ENCODE measurements around the gene FAM193A.
"Not testable (repeated sequence)": the region's sequence is repeated elsewhere in the genome, so short reads cannot be mapped to it uniquely, and the experiment has no call there.

FAM193A gene

GRCh38 chr4:2663275-2663674 is 126.8 kb downstream of the FAM193A start:
- DNase-seq, result no peak

DNA sequence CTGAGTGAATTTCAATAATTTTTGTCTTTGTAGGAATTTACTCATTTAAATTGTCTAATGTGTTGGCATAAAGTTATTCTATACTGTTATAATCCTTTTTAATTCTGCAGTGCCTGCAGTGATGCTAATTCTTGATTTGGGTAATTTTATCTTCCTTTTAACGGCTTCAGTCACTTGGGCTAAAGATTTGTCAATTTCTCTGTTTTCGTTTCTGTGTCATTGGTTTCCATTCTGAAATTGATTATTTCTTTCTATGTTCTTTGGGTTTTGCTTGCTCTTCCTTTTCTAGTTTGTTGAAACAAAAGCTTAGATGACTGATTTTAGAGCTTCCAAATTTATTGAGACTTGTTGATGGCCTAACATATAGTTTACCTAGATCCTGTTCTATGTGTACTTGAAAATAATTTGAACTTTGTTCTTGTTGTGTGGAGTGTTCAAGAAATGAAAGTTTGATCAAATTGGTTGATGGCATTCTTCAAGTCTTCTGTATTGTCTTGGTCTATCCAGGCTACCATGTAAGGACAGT is 130.3 kb downstream of the FAM193A start:
- no peak for DNase-seq

DNA sequence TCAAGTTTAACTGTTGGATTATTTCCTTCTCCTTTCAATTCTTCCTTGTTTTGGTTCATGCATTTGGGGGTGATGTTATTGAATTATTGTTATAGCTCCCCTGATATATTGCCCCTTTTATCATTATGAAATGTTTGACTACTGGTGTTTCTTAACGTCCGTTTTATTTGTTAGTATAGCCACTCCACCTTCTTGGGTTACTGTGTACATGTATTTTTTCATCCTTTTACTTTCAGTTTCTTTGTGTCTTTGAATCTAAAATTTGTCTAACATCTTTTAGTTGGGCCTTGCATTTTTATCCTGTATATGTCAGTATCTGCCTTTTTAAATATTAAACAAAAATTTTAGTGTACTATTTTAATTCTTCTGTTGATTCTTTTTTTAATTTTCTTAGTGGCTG is 131.0 kb downstream of the FAM193A start:
- no peak for DNase-seq

DNA sequence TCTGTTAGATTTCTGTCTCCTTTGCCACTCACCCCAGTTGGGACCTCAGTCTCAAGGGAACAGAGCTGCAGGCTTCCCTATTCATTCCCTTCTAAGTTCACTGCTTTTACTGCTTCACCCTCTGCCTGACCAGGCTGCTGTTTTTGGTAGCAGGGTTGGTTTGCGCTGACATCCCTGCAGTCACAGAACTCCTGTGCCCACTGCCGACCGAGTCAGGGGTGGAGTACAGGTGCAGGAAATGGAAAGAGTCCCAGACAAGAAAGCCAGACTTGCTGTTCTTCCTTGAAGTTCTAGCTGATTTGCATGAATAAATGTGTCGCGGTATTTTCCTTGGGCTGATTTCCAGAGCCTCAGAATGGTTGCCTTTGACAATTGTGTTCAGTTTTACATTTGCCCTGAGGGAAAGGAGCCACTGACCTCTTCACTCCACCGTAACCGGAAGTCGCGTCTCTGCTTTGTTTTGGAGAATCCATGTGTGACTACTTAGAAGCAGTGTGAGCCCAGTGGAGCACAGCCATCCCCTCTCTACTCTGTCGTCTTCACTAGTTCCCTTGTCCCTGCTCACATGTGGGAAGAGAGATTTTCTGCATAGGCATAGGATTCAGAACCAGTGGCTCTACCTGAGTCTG is 134.9 kb downstream of the FAM193A start:
- no peak for DNase-seq

DNA sequence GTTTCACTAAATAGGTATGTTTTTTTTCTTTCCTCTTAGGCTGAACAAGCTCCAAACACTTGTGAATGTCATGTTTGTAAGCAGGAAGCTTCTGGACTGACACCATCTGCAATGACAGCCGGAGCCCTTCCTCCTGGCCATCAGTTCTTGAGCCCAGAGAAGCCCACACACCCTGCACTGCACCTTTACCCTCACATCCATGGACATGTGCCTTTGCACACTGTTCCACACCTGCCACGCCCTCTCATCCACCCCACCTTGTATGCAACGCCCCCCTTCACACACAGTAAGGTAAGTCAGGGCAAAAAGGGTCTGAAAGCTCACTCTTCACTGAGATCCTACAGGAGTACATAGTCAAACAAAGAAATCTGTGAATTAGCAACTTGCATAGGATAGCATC is 135.6 kb downstream of the FAM193A start:
- no peak for DNase-seq

DNA sequence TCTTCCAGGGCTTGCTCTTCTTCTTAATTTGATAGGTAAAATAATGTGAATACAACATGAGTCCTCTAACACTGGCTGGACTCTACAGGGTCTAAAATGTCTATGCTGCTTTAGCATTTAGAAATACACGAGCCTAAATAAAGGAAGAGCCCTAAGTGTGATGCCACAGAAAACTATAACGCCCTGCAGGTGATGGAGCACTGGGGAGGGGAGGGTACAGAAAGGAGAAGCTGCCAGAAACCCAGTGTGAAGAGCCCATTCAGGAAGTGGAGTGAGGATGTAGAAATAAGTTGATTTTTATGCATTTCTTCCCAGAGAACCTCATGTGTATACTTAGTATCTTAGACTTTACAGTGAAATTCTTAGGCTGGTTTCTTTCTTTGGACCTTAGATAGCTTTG is 136.3 kb downstream of the FAM193A start:
- no peak for DNase-seq

- DNase-seq, result no peak
These were observed 136.7 kb downstream of the FAM193A start for GRCh38 chr4:2673157-2673556.

DNA sequence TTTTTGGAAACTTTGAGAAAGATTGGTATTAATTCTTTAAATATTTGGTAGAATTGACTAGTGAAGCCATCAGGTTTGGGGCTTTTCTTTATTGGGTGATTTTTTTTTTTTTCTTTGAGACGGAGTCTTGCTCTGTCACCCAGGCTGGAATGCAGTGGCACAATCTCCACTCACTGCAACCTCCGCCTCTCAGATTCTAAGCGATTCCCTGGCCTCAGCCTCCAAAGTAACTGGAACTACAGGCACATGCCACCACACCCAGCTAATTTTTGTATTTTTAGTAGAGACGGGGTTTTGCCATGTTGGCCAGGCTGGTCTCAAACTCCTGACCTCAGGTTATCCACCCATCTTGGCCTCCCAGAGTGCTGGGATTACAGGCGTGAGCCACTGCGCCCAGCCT is 143.3 kb downstream of the FAM193A start:
- not testable (repeated sequence) for DNase-seq

DNA sequence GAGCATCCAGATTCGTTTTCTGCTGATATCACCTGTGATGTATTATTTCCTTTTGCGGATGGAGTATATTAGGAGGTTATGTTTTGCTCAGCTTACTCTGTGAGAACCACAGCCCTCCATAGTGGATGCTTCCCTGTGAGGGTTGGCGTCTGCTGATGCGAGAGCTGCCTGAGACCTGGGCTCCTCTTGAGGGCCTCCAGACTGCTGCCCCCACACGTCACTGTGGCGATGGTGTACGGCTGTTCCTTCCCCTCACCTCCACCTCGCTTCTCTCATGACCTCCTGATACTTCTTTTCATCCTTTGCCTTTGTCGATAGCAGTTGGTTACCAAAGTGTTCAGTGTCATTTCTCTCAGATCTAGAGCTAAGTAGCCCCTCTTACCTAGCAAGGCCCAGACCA is 148.0 kb downstream of the FAM193A start:
- DNase-seq, result no peak

DNA sequence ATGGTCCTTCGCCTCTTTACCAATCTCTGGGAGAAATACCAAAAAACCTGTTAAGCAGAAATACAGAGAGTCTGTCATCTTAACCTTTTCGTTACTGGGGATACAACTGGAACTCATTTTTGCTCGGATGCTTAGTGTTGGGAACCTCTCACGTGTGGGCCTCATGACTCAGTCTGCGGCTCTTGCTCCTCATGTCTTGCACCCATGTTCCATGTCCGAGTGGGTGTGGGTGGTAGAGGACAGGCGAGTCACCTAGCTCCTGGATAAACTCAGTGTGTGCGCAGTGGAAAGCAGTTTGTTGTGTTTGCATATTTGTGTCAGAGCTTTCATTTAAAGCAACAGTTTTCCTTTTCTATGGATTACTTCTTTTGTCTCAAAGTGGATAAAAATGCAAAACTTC is 149.1 kb downstream of the FAM193A start:
- peak; percentile 18 for DNase-seq

- no peak for DNase-seq
These were observed 150.2 kb downstream of the FAM193A start for GRCh38 chr4:2686379-2687265.

GRCh38 chr4:2688281-2688680 is 151.8 kb downstream of the FAM193A start:
- no peak for DNase-seq

DNA sequence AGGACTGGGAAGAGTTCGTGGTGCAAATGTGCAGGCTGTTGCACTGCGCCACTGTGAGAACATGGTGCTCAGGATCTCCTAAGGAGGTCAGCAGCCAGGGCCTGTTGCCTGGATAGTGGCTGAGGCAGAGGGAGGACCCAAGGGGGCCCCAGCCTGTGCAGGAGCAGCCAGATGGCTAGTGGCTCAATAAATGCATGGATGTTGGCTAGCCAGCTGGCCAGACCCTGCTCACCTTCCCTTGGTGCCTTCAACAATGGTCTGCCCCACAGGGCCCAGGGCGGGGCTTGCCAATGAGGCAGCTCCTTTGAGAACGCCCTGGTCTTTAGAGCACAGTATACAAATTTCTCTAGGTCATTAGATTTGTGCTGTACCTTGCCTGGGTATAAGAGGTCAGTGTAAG is 152.2 kb downstream of the FAM193A start:
- no peak for DNase-seq

DNA sequence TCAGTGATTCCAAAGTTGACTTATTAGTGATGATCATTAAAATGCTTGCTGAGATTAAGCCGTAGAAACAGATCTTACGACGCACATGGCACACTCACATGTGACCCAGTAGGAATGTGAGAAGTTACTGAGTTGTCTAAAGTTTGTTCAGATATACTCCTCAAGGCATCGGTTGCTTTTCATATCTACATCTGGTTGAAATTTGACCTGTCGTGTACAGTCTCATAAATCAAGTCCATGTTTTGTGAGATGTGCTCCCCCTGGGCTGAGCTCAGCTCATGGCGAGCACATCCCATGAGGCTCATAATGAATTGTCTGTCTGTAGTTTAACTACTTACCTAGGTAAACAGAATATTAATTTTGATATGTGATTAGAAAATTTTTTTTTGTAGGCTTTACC is 152.7 kb downstream of the FAM193A start:
- DNase-seq, result no peak

DNA sequence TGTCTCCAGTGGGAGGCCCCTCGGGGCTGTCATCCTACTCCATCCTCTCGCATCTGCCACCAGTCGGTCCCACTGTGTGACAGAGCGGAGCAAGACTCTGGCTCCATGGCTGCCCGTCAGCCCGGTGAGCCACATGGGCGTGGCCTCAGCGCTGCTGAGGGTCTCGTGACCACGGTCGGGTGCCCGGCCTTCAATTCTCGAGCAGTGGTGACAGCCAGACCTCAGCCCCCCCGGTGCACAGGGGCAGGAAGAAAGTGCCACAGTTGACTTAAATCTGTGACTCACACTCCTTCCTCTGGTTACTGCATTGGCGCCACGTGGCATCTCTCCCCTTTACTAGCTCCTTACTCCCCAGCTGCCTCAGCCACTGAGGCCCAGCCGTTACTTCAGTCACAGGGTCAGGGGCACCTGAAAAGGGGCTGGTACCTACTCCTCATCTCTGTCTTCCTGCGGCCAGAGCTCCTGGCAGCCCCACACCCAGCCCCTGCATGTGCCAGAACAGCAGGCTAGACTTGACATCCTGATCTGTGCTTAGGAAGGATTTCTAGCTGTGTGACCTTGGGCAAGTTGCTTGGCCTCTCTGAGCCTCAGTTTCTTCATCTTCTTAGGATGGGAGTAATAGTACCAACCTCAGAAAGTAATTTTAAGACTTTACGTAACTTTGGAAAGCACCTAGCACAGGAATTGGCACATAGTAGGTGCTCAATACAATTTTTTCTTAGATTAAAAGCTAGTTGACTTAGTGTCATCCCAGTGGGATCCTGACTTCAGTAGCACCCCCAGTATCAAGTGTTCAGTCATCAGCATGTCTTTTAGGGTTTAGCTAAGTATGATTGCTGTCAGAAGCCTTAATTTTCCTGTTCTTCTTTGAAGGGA is 153.6 kb downstream of the FAM193A start:
- no peak for DNase-seq

DNA sequence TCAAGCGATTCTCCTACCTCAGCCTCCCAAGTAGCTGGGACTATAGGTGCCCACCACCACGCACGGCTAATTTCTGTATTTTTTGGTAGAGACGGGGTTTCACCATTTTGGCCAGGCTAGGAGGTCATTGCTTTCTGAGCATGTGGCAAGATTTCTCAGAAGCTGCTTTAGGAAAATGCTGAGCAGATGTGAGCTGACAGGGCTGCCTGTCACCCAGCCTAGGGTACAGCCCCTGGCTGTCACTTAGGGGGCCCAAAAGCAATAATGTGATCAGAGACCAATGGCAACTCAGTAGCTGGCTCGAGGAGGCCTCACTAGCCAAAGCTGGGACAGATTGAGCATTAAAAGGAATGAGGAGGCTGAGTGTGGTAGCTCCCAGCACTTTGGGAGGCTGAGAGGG is 154.9 kb downstream of the FAM193A start:
- no peak for DNase-seq

GRCh38 chr4:2691952-2692435 is 155.5 kb downstream of the FAM193A start:
- DNase-seq, result no peak

- peak; percentile 22 for DNase-seq
These were observed 158.2 kb downstream of the FAM193A start for GRCh38 chr4:2694691-2695090.

DNA sequence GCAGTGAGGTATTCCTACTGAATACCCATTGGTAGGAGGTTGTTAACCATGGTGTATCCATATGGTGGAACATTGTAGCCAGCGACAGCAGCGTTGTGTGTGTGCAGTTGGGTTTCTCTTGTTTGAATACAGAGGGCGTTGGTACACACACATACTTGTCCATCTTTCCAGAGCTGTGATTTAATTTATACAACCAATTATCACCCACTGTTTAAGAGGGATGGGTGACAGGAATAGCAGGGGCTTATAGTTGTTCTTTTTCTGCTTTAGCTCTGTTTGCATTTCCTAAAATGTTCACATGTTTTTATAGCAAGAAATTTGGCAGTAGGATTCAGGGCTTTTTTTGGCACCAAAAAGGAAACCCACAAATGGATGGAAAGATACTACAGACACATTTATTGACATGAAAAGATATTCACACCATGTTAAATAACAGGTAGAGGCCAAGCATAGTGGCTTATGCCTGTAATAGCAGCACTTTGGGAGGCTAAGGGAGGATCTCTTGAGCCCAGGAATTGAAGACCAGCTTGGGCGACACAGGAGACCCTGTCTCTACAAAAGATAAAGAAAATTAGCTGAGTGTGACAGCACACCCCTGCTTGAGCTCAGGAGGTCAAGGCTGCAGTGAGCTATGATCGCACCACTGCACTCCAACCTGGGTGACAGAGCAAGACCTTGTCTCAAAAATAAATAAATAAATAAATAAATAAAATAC is 159.1 kb downstream of the FAM193A start:
- DNase-seq, result no peak

GRCh38 chr4:2696423-2696822 is 160.0 kb downstream of the FAM193A start:
- no peak for DNase-seq

- DNase-seq, result no peak
These were observed 161.6 kb downstream of the FAM193A start for GRCh38 chr4:2697995-2698414.

- no peak for DNase-seq
These were observed 162.1 kb downstream of the FAM193A start for GRCh38 chr4:2698504-2698903.
